ENCODE measurements around the gene VPREB1. TPM values are rescaled to one million over a fixed set of nuclear protein-coding genes. Genes with fewer than 3 reads are reported as not detected.

VPREB1 gene
- total and polyA plus RNA-seq, 2 of the 4 experiments (the other 2 are of a cell fraction): not detected

- TF ChIP-seq ELK1 (IDR thresholded peaks at IDR 0.05; ENCODE audit: borderline replicate concordance, low read depth, low read length) (no peak), CTCF (conservative IDR thresholded peaks at IDR 0.05; ENCODE audit: low read depth, low read length) (no peak)
Observed at GRCh38 chr22:22194931-22195264, 49.7 kb upstream of the VPREB1 start (continued).
